ENCODE results near the gene CPM. TPM values are rescaled to one million over a fixed set of nuclear protein-coding genes. Genes with fewer than 3 reads are reported as not detected.
A peak's percentile ranks its signal among the peaks of the same experiment; 100 is the strongest.

CPM gene
- 1 to 10 TPM; 5.8 to 8.0 TPM for total RNA-seq

- peak; percentile 83 for DNase-seq
- Mint-ChIP-seq H3K36me3 (peaks cover 4% of the 10 kb centered on the region), H3K4me1 (peaks cover 14% of the 10 kb centered on the region), H3K4me3 (peak within 1 kb of the TSS; percentile 79), H3K27me3 (peaks cover 40% of the 10 kb centered on the region), H3K9me3 (peaks cover 4% of the 10 kb centered on the region), H3K27ac (no peak within 1 kb of the TSS)
Measured at GRCh38 chr12:68932961-68933893, at the start of gene CPM. Gene CPM, minus strand, starts transcription at chr12:68933171. Its CDS starts 334 bp downstream, at chr12:68932837.

DNA sequence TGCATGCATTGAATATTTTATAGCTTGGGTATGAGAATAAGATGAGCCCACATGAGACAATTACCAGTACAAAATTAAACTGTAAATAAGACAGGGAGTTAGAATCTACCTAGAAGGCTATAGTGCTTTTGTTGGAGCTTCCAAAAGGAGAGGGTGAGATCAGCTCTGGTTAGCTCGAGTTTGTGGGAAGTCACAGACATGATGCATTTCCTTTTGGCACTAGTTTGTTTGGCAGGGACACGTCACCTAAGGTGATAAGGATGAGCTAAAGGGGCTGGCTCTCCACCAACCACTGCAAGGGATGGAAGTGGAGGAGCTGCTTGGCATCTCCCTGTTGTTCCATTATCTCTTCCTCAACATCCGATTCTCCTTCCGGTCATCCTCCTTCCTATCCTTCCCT lies 48.5 kb upstream of the CPM start:
- DNase-seq = no peak
- H3K4me1 Mint-ChIP-seq = peaks cover 3% of the 10 kb centered on the region
- H3K36me3 Mint-ChIP-seq = peaks cover 2% of the 10 kb centered on the region
- H3K9me3 Mint-ChIP-seq = peaks cover 16% of the 10 kb centered on the region
- no peak overlapping the region for H3K27ac Mint-ChIP-seq
- peaks cover 4% of the 10 kb centered on the region for H3K27me3 Mint-ChIP-seq
- no peak overlapping the region for H3K4me3 Mint-ChIP-seq

- Mint-ChIP-seq H3K36me3 (peaks cover 2% of the 10 kb centered on the region), H3K4me1 (peaks cover 3% of the 10 kb centered on the region), H3K27me3 (no peaks in the 10 kb centered on the region), H3K27ac (no peak overlapping the region), H3K4me3 (no peak overlapping the region), H3K9me3 (peaks cover 16% of the 10 kb centered on the region)
- no peak for DNase-seq
Measured at GRCh38 chr12:68980476-68981212, 47.7 kb upstream of the CPM start.

DNA sequence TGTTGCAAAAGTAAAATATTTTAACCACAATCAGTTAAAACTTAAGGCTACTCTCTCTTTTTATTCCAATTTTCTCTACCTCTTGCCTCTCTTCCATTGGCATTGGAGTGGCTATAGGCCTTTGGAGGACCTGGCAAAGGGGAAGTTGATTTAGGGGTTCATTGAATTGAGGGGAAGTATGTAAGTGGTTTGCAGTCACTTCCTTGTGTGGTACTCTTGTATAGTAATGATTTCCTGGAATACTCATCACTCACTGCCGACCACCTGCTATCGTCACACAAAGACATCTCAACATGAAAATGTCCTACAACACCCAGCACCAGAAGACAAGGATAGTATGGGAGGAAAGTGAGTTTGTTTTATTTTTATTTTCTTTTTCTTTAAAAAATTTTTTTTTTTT lies 45.7 kb upstream of the CPM start:
- DNase-seq = no peak
- H3K36me3 Mint-ChIP-seq = peaks cover 2% of the 10 kb centered on the region
- peaks cover 16% of the 10 kb centered on the region for H3K9me3 Mint-ChIP-seq
- H3K4me3 Mint-ChIP-seq = no peak overlapping the region
- no peak overlapping the region for H3K27ac Mint-ChIP-seq
- H3K4me1 Mint-ChIP-seq = peaks cover 6% of the 10 kb centered on the region
- H3K27me3 Mint-ChIP-seq = no peaks in the 10 kb centered on the region

DNA sequence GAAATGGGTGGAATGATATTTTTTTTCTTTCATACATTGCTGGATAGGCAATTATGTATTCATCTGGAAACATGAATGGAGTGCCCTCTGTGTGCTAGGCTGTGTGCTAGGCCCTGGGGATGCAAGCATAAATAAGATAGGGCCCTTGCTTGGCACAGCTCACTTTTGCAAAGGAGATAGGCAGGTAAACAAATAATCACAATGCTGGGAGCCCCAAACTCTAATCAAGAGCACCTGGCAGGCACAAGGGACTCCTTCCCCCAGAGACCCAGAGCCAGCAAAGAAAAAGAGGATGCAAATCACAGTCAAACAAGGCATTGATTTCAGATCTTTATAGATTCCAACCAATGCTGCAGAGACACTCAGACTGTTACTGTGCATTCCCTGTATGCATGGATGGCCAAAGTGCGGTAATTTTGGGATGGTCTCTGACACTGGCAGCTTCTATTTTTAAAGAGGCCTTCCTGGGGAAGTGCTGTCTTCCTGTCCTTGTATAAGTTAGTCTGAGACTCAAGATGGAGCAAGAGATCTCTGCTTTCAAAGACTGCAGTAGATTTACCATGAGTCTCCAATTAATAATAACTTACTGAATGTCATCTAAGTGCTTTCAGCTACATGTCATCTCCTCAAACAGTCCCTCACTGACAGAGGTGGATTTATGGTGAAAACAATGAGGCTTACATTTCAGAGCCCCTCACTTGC lies 45.1 kb upstream of the CPM start:
- no peak for DNase-seq
- peaks cover 6% of the 10 kb centered on the region for H3K4me1 Mint-ChIP-seq
- peaks cover 2% of the 10 kb centered on the region for H3K36me3 Mint-ChIP-seq
- no peaks in the 10 kb centered on the region for H3K27me3 Mint-ChIP-seq
- peaks cover 12% of the 10 kb centered on the region for H3K9me3 Mint-ChIP-seq
- H3K27ac Mint-ChIP-seq = no peak overlapping the region
- H3K4me3 Mint-ChIP-seq = no peak overlapping the region

DNA sequence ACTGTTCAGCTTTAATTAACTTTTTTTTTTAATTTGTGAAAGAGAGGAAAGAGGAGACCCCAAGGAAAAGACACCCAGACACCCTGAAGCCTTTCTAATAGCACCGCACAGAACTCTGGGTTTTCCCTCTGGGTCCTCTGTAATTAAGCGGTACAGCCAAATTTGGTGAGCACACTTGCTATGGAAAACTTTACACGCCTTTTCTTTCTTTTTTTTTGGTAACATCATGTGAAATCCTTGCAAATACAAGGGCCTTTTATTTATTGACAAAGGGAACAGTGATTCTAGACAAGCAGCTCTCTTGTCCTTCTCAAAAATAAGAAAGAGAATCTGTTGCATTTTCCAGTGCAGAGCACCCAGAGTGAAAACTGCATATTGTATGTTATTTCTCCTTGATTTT lies 44.4 kb upstream of the CPM start:
- H3K36me3 Mint-ChIP-seq = no peaks in the 10 kb centered on the region
- H3K27me3 Mint-ChIP-seq = no peaks in the 10 kb centered on the region
- H3K4me1 Mint-ChIP-seq = peaks cover 6% of the 10 kb centered on the region
- DNase-seq = no peak
- H3K4me3 Mint-ChIP-seq = no peak overlapping the region
- no peak overlapping the region for H3K27ac Mint-ChIP-seq
- peaks cover 6% of the 10 kb centered on the region for H3K9me3 Mint-ChIP-seq

DNA sequence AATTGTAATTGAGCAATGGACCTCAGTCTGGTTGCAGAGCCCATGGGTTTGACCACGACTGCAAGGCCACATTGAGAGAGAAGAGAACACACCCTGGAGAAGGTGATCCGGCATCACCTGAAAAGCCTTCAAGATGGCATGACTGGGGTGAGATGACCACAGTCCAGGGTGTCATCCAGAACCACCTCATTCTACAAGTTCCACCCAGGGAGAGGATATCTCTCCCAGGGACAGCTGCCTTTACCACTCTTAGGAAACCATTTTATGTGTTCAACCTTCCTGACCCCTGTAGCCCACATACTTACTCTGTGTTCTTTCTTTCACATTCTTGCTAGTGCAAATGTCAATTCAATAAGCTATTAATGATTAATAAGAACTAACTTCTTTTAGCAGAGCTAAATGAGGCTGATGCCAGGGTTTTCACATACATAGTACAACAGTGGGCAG lies 43.4 kb upstream of the CPM start:
- peaks cover 8% of the 10 kb centered on the region for H3K4me1 Mint-ChIP-seq
- peaks cover 3% of the 10 kb centered on the region for H3K9me3 Mint-ChIP-seq
- DNase-seq = no peak
- no peak overlapping the region for H3K27ac Mint-ChIP-seq
- no peaks in the 10 kb centered on the region for H3K36me3 Mint-ChIP-seq
- no peaks in the 10 kb centered on the region for H3K27me3 Mint-ChIP-seq
- H3K4me3 Mint-ChIP-seq = no peak overlapping the region

DNA sequence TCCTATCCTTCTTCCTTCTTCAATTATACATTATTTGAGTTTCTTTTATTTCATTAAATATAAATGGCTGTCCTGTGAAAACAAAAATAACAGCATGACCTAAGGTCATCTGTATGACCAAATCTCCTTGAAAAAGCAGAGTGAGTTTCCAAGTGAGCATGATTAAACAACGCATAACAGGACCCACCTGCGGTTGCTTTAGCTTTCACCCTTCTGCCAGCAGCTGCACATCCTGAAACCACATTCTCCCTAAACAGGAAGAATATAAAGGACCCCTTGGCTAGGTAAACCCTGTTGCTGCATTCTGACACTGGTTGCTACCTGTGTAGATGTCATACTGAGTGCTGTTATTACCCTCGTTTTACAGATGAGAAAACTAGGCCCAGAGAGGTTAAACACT lies 42.8 kb upstream of the CPM start:
- Mint-ChIP-seq H3K9me3 (peaks cover under 1% of the 10 kb centered on the region), H3K27ac (no peak overlapping the region), H3K4me1 (peaks cover 9% of the 10 kb centered on the region), H3K27me3 (no peaks in the 10 kb centered on the region), H3K36me3 (no peaks in the 10 kb centered on the region), H3K4me3 (no peak overlapping the region)
- no peak for DNase-seq

DNA sequence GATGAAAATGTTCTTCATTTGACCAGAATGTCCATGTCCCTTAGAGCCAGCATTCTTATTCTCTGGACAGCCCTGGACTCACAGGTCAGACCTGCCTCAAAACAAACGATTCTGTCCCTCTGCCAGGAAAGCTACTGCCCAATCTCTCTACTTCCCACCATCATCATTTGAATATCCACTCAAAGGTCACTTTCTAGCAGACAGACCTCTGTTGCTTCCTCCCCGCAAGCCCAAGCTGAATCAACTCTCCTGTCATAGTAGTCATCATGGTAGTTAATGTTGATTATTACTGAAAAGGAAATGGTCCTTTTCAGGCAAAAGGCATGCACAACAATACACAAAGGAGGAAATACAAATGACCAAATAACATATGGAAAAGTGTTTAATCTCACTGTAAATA lies 39.6 kb upstream of the CPM start:
- Mint-ChIP-seq H3K4me3 (no peak overlapping the region), H3K9me3 (no peaks in the 10 kb centered on the region), H3K4me1 (peaks cover 6% of the 10 kb centered on the region), H3K36me3 (no peaks in the 10 kb centered on the region), H3K27me3 (no peaks in the 10 kb centered on the region), H3K27ac (no peak overlapping the region)
- no peak for DNase-seq

- DNase-seq = no peak
- no peaks in the 10 kb centered on the region for H3K36me3 Mint-ChIP-seq
- no peak overlapping the region for H3K4me3 Mint-ChIP-seq
- H3K27me3 Mint-ChIP-seq = no peaks in the 10 kb centered on the region
- no peaks in the 10 kb centered on the region for H3K9me3 Mint-ChIP-seq
- no peak overlapping the region for H3K27ac Mint-ChIP-seq
- peaks cover 6% of the 10 kb centered on the region for H3K4me1 Mint-ChIP-seq
Measured at GRCh38 chr12:68971404-68971803, 38.4 kb upstream of the CPM start.

DNA sequence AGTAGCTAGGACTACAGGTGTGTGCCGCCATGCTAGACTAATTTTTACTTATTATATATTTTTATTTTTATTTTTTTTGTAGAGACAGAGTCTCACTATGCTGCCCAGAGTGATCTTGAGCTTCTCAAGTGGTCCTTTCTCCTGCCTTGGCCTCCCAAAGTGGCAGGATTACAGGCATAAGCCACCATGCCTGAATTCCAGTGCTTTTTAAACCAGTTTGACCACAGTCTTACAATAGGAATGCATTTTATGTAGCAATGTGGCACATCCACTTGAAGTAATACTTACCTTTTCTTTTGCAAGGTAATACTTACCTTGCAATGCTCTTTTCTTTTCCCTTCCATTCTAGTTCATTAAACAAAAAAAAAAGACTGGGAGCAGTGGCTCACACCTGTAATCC lies 38.0 kb upstream of the CPM start:
- H3K36me3 Mint-ChIP-seq = no peaks in the 10 kb centered on the region
- no peaks in the 10 kb centered on the region for H3K9me3 Mint-ChIP-seq
- no peak overlapping the region for H3K4me3 Mint-ChIP-seq
- H3K27me3 Mint-ChIP-seq = no peaks in the 10 kb centered on the region
- no peak overlapping the region for H3K27ac Mint-ChIP-seq
- peaks cover 6% of the 10 kb centered on the region for H3K4me1 Mint-ChIP-seq
- DNase-seq = no peak

DNA sequence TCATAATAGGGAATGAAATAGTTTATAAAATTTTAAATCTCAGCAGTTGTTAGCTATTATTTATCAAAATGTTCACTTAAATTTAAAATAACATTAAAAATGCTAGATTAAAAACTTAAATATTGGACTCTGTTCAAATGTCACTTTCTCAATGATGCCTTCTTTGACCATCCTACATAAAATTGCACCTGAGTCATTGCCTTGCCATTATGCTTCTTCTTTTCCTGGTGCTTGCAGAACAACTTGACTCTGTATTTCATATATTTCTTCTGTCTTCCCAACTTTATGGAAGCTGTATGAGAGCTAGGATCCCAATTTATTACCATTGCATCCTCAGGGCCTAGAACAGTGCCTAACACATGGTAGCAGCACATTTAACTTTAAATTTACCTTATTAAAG lies 37.3 kb upstream of the CPM start:
- no peaks in the 10 kb centered on the region for H3K9me3 Mint-ChIP-seq
- peaks cover 3% of the 10 kb centered on the region for H3K36me3 Mint-ChIP-seq
- H3K4me1 Mint-ChIP-seq = peaks cover 3% of the 10 kb centered on the region
- no peak overlapping the region for H3K27ac Mint-ChIP-seq
- peaks cover 3% of the 10 kb centered on the region for H3K27me3 Mint-ChIP-seq
- no peak for DNase-seq
- no peak overlapping the region for H3K4me3 Mint-ChIP-seq

- Mint-ChIP-seq H3K4me1 (peaks cover 32% of the 10 kb centered on the region), H3K36me3 (peaks cover 26% of the 10 kb centered on the region), H3K27ac (no peak overlapping the region), H3K9me3 (peaks cover 20% of the 10 kb centered on the region), H3K4me3 (no peak overlapping the region), H3K27me3 (peaks cover 7% of the 10 kb centered on the region)
- no peak for DNase-seq
Measured at GRCh38 chr12:68967046-68967445, 34.1 kb upstream of the CPM start.

DNA sequence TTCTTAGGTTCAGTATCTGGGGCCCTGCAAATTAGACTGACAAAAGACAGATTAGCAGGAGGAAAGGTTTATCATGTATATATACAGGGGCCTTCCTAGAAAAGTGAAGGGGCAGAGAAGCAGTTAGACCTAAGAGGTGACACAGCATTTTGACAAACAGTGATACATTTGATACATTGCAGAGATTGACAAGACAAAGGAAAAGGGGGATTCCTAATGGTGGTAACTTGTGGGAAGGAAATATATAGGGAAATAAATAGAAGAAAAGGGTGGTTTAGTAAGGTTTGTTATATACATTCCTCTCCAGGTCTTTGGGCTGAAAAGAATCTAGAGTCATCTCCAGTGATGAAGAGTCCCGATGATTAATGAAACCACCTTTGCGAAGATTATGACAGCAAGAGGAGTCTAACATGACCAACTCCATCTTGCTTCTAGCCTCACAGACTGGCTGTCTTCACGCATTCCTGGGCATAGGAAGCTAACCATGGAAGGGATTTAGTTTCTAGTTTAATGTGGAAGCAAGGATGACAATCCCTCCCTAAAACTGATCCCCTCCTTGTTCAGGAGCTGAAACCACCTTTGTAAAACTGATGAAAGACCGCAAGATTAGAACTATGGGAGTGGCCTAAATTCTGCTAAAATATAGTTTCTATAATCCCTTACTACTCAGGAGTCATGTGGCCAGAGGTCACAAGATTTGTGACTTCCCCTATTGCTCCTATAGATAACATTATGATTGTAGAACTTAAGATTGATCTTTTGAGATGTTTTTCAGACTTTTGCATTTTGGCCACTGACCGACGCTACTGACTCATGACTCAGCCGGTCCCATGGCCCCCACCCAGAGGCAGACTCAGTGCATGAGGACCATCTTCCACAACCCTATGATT lies 31.1 kb upstream of the CPM start:
- peak overlapping the region; percentile 85 for H3K27ac Mint-ChIP-seq

More for the DNA sequence above, 31.1 kb upstream of the CPM start:
- peaks cover 45% of the 10 kb centered on the region for H3K4me1 Mint-ChIP-seq
- H3K9me3 Mint-ChIP-seq = peaks cover 30% of the 10 kb centered on the region
- H3K27me3 Mint-ChIP-seq = peaks cover 7% of the 10 kb centered on the region
- no peak for DNase-seq
- H3K4me3 Mint-ChIP-seq = no peak overlapping the region
- peaks cover 44% of the 10 kb centered on the region for H3K36me3 Mint-ChIP-seq
